Activated T-cell treated with anti-CD3 and anti-CD28 coated beads, Interleukin-2, amount 50 U/mL, for 1 hour (primary cell): Measurements from ENCODE around the gene SASH3.
"Not testable (repeated sequence)": the region's sequence is repeated elsewhere in the genome, so short reads cannot be mapped to it uniquely, and the experiment has no call there.

Source experiments
- DNase-seq: peaks from one replicate; pipeline ENCODE4 v3.0.0-alpha.2; 2020

SASH3 gene

GRCh38 chrX:129779747-129780146 is at the start of gene SASH3:
SASH3 (plus strand) TSS chrX:129779949; CDS start chrX:129780098, 149 bp downstream.
- DNase-seq: peak; percentile 56

- no peak for DNase-seq
These were observed 48.5 kb upstream of the SASH3 start for GRCh38 chrX:129731228-129731627.

GRCh38 chrX:129732857-129733256 is 46.9 kb upstream of the SASH3 start:
- no peak for DNase-seq

GRCh38 chrX:129733335-129733734 is 46.4 kb upstream of the SASH3 start:
- DNase-seq: no peak

- DNase-seq: no peak
These were observed 43.3 kb upstream of the SASH3 start for GRCh38 chrX:129736491-129736890.

- DNase-seq: no peak
These were observed 41.8 kb upstream of the SASH3 start for GRCh38 chrX:129737916-129738315.

- no peak for DNase-seq
These were observed 41.1 kb upstream of the SASH3 start, which contains the start of gene XPNPEP2 for GRCh38 chrX:129738466-129739308. XPNPEP2 (plus strand) TSS chrX:129738979; CDS start chrX:129739214, 235 bp downstream.

GRCh38 chrX:129739578-129739977 is 40.2 kb upstream of the SASH3 start:
- no peak for DNase-seq

- DNase-seq: no peak
These were observed 37.6 kb upstream of the SASH3 start for GRCh38 chrX:129741880-129742758.

GRCh38 chrX:129742759-129743152 is 37.0 kb upstream of the SASH3 start:
- DNase-seq: not testable (repeated sequence)

GRCh38 chrX:129743821-129744220 is 35.9 kb upstream of the SASH3 start:
- no peak for DNase-seq

GRCh38 chrX:129744861-129745321 is 34.9 kb upstream of the SASH3 start:
- no peak for DNase-seq

GRCh38 chrX:129746557-129747470 is 32.9 kb upstream of the SASH3 start:
- DNase-seq: no peak

- no peak for DNase-seq
These were observed 32.2 kb upstream of the SASH3 start for GRCh38 chrX:129747533-129747932.

GRCh38 chrX:129748305-129748704 is 31.4 kb upstream of the SASH3 start:
- no peak for DNase-seq

- no peak for DNase-seq
These were observed 30.7 kb upstream of the SASH3 start for GRCh38 chrX:129749069-129749468.

GRCh38 chrX:129750971-129751370 is 28.8 kb upstream of the SASH3 start:
- DNase-seq: no peak

GRCh38 chrX:129754056-129755024 is 25.4 kb upstream of the SASH3 start:
- no peak for DNase-seq

- DNase-seq: no peak
These were observed 23.7 kb upstream of the SASH3 start for GRCh38 chrX:129755779-129756650.

GRCh38 chrX:129759576-129760061 is 20.1 kb upstream of the SASH3 start:
- peak; percentile 58 for DNase-seq
